Measurements from ENCODE around the gene ABCA6.

ABCA6 gene

DNA sequence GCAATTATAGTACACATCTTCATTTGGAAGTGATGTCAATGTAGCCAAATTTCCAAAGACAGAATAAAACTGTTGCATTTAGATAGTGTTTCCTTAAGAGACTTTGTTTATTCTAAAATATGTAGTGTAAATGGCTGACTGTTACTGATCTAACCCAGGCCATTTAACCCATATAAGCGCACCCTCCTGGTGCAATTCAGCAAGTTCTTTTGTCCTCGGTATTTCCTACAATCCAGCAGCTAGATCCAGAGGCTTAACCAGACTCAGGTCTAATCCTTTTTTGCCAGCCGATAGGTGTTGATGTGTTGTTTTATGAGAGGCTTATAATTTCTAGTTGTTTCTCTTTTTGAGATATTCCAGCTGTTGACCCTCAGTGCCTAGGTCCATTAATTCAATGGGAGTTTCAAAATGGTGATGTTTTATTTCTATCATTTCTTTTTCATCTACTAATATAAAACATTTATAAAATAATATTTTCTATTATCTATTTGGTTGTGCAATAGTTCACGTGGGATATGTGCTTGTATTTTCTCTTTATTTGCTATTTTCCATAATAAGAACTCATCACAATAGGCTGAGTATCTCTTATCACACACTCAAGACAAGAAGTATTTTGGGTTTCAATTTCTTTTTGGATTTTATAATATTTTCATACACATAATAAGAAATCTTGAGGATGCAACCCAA lies 95.4 kb downstream of the ABCA6 start:
- no peak for TF ChIP-seq CTCF (IDR thresholded peaks at IDR 0.05; ENCODE audit: insufficient read depth, low read length, missing control alignments)
- POLR2A ChIA-PET = no interaction called here
- DNase-seq (ENCODE audit: low read depth, low spot score) = no peak
- CTCF ChIA-PET = no interaction called here
- H3K4me3 ChIP-seq (ENCODE audit: low read depth, low read length) = no peak overlapping the region

- ChIA-PET CTCF (no interaction called here), POLR2A (no interaction called here)
- DNase-seq (ENCODE audit: low read depth, low spot score) = no peak
- no peak overlapping the region for H3K4me3 ChIP-seq (ENCODE audit: low read depth, low read length)
- no peak for TF ChIP-seq CTCF (IDR thresholded peaks at IDR 0.05; ENCODE audit: insufficient read depth, low read length, missing control alignments)
These were observed 96.0 kb downstream of the ABCA6 start for GRCh38 chr17:69045646-69046045.

- POLR2A ChIA-PET = no interaction called here
- DNase-seq (ENCODE audit: low read depth, low spot score) = no peak
- H3K4me3 ChIP-seq (ENCODE audit: low read depth, low read length) = no peak overlapping the region
- CTCF ChIA-PET = no interaction called here
- TF ChIP-seq CTCF (IDR thresholded peaks at IDR 0.05; ENCODE audit: insufficient read depth, low read length, missing control alignments) = no peak
These were observed 97.3 kb downstream of the ABCA6 start for GRCh38 chr17:69044371-69044770.

GRCh38 chr17:69043098-69043734 lies 98.5 kb downstream of the ABCA6 start:
- DNase-seq (ENCODE audit: low read depth, low spot score) = no peak
- no peak for TF ChIP-seq CTCF (IDR thresholded peaks at IDR 0.05; ENCODE audit: insufficient read depth, low read length, missing control alignments)
- ChIA-PET POLR2A (no interaction called here), CTCF (no interaction called here)
- H3K4me3 ChIP-seq (ENCODE audit: low read depth, low read length) = no peak overlapping the region

- no peak overlapping the region for H3K4me3 ChIP-seq (ENCODE audit: low read depth, low read length)
- TF ChIP-seq CTCF (IDR thresholded peaks at IDR 0.05; ENCODE audit: insufficient read depth, low read length, missing control alignments) = no peak
- ChIA-PET CTCF (no interaction called here), POLR2A (no interaction called here)
- DNase-seq (ENCODE audit: low read depth, low spot score) = no peak
These were observed 99.4 kb downstream of the ABCA6 start for GRCh38 chr17:69042308-69042707.

DNA sequence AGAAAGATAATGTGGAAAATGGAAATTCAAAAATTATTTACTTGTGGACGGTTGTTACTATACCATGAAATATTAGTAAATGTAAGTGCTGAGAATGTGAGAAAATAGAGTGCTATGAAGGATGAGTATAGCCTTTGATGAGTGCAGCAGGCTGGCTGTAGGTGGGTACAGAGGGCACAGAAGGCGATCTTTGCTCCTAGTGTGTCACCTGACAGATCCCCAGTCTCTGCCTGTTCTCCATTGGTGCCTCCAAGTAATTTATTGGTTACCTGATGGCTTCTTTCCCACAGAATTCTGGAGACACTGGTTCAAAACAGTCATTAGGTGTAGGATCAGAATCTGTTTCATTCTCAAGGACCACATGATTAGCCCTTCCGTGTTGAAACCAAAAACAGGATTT lies 109.9 kb downstream of the ABCA6 start:
- H3K4me3 ChIP-seq (ENCODE audit: low read depth, low read length) = no peak overlapping the region
- TF ChIP-seq CTCF (IDR thresholded peaks at IDR 0.05; ENCODE audit: insufficient read depth, low read length, missing control alignments) = no peak
- ChIA-PET CTCF (no interaction called here), POLR2A (no interaction called here)
- DNase-seq (ENCODE audit: low read depth, low spot score) = no peak
